ENCODE data around the gene SMO. TPM values are rescaled to one million over a fixed set of nuclear protein-coding genes. Genes with fewer than 3 reads are reported as not detected.

SMO gene
- total and polyA plus RNA-seq, 4 donors = 0.87 to 19.3 (median 3.6) TPM

DNA sequence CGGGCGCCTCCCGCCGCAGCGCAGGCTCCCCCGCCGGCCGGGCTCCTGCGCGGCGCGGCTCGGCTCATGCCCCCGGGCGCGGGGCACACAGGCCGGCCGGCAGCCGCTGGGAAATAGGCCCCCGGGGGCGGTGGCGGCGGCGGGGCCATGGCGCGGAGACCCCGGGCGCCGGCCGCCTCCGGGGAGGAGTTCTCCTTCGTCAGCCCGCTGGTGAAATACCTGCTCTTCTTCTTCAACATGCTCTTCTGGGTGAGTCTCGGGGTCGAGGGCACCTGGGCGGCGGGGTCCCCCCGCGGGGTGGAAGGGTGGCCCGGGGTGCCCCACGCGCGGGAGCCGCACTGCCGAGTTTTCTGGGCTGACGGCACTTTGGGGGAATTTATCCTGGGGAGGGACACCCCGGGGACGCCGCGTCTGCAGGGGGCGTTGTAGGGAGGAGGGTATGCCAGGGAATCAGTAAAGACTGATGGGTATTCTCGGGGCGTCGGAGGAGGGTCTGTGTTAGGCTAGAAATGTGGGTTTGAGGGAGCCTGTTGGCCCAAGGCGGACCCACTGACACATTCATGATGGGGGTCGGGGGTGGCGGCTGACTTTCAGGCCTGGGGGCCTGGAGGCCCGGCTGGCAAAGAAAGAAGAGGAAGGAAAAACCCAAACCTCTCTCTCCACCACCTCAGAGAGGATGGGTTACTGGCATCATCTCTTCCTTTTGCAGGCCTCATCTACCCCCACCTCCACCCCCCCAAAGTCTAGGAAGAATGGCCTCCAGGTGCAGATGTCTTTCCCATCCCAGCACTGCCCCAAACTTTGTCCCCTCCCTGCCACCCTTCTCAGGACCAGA, 43.4 kb upstream of the SMO start:
- Histone ChIP-seq H3K27me3 (ENCODE audit: control insufficient read depth in 3 of 3, insufficient read depth in 3 of 3, low read length in 2 of 3) (peaks cover 0 to 71% (median 14%) of the 10 kb centered on the region in 3 donors), H3K4me3 (peak overlapping the region; percentile 7), H3K36me3 (ENCODE audit: control insufficient read depth in 4 of 4, insufficient read depth in 4 of 4, low read length in 4 of 4) (no peaks in the 10 kb centered on the region), H3K4me1 (ENCODE audit: control insufficient read depth in 5 of 5, insufficient read depth in 5 of 5, low read length in 5 of 5) (peaks cover 0 to 17% (median 0%) of the 10 kb centered on the region in 5 donors), H3K9ac (ENCODE audit: insufficient read depth in 1 of 2, low read length in 2 of 2) (no peak overlapping the region), H3K9me3 (ENCODE audit: control insufficient read depth in 4 of 4, insufficient read depth in 3 of 4, low read length in 3 of 4) (no peaks in the 10 kb centered on the region), H3K27ac (ENCODE audit: low read depth in 1 of 2, low read length in 1 of 2) (no peak overlapping the region)
- ATAC-seq (ENCODE audit: insufficient read depth, low FRiP score) = no peak
- DNase-seq = no peak
- TF ChIP-seq, protein P1, sequence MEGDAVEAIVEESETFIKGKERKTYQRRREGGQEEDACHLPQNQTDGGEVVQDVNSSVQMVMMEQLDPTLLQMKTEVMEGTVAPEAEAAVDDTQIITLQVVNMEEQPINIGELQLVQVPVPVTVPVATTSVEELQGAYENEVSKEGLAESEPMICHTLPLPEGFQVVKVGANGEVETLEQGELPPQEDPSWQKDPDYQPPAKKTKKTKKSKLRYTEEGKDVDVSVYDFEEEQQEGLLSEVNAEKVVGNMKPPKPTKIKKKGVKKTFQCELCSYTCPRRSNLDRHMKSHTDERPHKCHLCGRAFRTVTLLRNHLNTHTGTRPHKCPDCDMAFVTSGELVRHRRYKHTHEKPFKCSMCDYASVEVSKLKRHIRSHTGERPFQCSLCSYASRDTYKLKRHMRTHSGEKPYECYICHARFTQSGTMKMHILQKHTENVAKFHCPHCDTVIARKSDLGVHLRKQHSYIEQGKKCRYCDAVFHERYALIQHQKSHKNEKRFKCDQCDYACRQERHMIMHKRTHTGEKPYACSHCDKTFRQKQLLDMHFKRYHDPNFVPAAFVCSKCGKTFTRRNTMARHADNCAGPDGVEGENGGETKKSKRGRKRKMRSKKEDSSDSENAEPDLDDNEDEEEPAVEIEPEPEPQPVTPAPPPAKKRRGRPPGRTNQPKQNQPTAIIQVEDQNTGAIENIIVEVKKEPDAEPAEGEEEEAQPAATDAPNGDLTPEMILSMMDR (IDR thresholded peaks at IDR 0.05; ENCODE audit: control extremely low read depth, extremely low read depth) = no peak
- 6 to 8% methylated on average over 41 to 58 of the region's 58 CpGs for WGBS, 2 donors

DNA sequence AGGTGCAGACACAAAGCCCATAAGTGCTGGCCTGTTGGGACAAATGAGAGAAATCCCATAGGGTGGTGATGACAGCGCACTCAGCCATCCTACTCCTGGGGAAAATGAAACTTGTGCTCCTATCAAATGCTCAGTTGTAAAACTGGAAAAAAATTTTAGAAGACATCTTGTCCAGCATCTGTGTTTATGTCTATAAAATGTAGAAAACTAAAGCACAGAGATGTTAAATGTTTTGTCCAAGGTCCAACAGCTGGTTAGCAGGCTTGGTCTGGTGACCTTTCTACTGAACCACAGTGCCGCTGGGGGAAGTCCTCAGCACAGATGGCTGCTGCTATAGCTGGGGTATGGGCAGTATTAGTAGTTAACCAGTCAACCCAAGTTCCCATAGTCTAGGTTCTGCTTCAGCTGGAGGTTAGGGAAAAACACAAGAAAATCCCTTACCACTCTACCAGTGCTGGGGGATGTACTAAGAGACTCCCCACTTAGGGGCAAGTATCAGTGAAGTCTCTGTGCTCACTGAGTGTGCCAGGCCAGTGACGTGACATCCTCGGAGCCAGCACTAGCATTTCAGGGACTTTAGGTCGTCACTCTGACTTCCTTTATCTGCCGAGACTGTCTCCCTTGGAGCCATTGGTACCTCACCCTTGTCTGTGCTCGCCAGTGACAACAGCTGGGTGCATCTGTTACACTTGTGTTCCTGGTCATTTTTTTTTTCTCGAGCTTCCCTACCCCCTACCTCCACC, 42.0 kb upstream of the SMO start:
- no peak overlapping the region for H3K9ac ChIP-seq (ENCODE audit: insufficient read depth in 1 of 2, low read length in 2 of 2)
- ATAC-seq (ENCODE audit: insufficient read depth, low FRiP score) (no peak), DNase-seq (peak; percentile 35 to 46 (median 37))
- peaks cover 0 to 22% (median 0%) of the 10 kb centered on the region in 5 donors for H3K4me1 ChIP-seq (ENCODE audit: control insufficient read depth in 5 of 5, insufficient read depth in 5 of 5, low read length in 5 of 5)
- H3K36me3 ChIP-seq (ENCODE audit: control insufficient read depth in 4 of 4, insufficient read depth in 4 of 4, low read length in 4 of 4) = no peaks in the 10 kb centered on the region
- H3K4me3 ChIP-seq = no peak overlapping the region
- TF ChIP-seq, protein P1 (IDR thresholded peaks at IDR 0.05; ENCODE audit: control extremely low read depth, extremely low read depth) = no peak
- no peaks in the 10 kb centered on the region for H3K9me3 ChIP-seq (ENCODE audit: control insufficient read depth in 4 of 4, insufficient read depth in 3 of 4, low read length in 3 of 4)
- peaks cover 0 to 79% (median 14%) of the 10 kb centered on the region in 3 donors for H3K27me3 ChIP-seq (ENCODE audit: control insufficient read depth in 3 of 3, insufficient read depth in 3 of 3, low read length in 2 of 3)
- WGBS, 2 donors = 66 to 68% methylated on average over 8 of the region's 8 CpGs
- H3K27ac ChIP-seq (ENCODE audit: low read depth in 1 of 2, low read length in 1 of 2) = no peak overlapping the region

DNA sequence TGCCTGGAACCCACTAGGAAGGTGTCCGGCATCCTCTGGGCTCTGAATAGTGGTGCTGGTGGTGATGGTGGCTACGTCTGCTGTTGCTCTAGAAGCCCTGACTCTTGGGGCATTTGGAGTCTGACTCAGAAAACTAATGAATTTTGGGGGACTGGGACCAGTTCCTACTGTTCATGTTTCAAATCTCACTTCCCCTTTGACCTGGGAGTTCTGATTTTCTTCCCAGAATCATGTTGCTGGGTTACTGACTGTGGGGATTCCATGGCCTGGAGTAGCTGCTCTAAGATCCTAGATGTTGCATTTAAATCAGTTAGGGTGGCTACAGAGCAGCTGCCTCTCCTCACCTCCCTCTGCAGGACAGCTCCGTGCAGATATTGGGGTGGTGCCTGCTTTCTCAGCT, 40.7 kb upstream of the SMO start:
- WGBS, 2 donors = 57 to 77% methylated on average over 3 of the region's 3 CpGs
- ATAC-seq (ENCODE audit: insufficient read depth, low FRiP score) (no peak), DNase-seq (no peak)
- TF ChIP-seq, protein P1 (IDR thresholded peaks at IDR 0.05; ENCODE audit: control extremely low read depth, extremely low read depth) = no peak
- H3K27me3 ChIP-seq (ENCODE audit: control insufficient read depth in 3 of 3, insufficient read depth in 3 of 3, low read length in 2 of 3) = peaks cover 0 to 79% (median 11%) of the 10 kb centered on the region in 3 donors
- H3K4me1 ChIP-seq (ENCODE audit: control insufficient read depth in 5 of 5, insufficient read depth in 5 of 5, low read length in 5 of 5) = peaks cover 0 to 22% (median 0%) of the 10 kb centered on the region in 5 donors
- H3K27ac ChIP-seq (ENCODE audit: low read depth in 1 of 2, low read length in 1 of 2) = no peak overlapping the region
- no peaks in the 10 kb centered on the region for H3K9me3 ChIP-seq (ENCODE audit: control insufficient read depth in 4 of 4, insufficient read depth in 3 of 4, low read length in 3 of 4)
- no peak overlapping the region for H3K9ac ChIP-seq (ENCODE audit: insufficient read depth in 1 of 2, low read length in 2 of 2)
- H3K4me3 ChIP-seq = no peak overlapping the region
- no peaks in the 10 kb centered on the region for H3K36me3 ChIP-seq (ENCODE audit: control insufficient read depth in 4 of 4, insufficient read depth in 4 of 4, low read length in 4 of 4)
